GM23248 (cell line): Measurements from ENCODE around the gene GCK. TPM values are rescaled to one million over a fixed set of nuclear protein-coding genes. Genes with fewer than 3 reads are reported as not detected.

Source experiments
- DNase-seq: peaks from one replicate; pipeline ENCODE4 v3.0.0-alpha.2; 2015
- H2AFZ ChIP-seq: fragments of 200-600 bp; sonication (generic); 2 replicates; pipeline ENCODE4 v1.6.1; 2016; ENCODE audit warnings: antibody characterized with exemption
- H3F3A ChIP-seq: fragments of 200-600 bp; sonication (generic); 2 replicates; pipeline ENCODE4 v1.6.1; 2016; ENCODE audit warnings: mild to moderate bottlenecking, antibody characterized with exemption, mixed run types; ENCODE audit not compliant: insufficient read depth
- H3K27ac ChIP-seq: fragments of 200-600 bp; sonication (generic); 2 replicates; pipeline ENCODE4 v1.5.1; 2016; ENCODE audit warnings: mild to moderate bottlenecking
- H3K27me3 ChIP-seq: fragments of 200-600 bp; sonication (generic); replicated peaks from 2 replicates; pipeline ENCODE4 v1.6.1; 2016; ENCODE audit warnings: mild to moderate bottlenecking; ENCODE audit not compliant: insufficient read depth
- H3K36me3 ChIP-seq: fragments of 200-600 bp; sonication (generic); 2 replicates; pipeline ENCODE4 v1.6.1; 2016; ENCODE audit warnings: low read depth, mild to moderate bottlenecking
- H3K4me1 ChIP-seq: fragments of 200-600 bp; sonication (generic); 2 replicates; pipeline ENCODE4 v1.6.1; 2016; ENCODE audit warnings: mild to moderate bottlenecking; ENCODE audit not compliant: insufficient read depth
- H3K4me2 ChIP-seq: fragments of 200-600 bp; sonication (generic); one replicate; pipeline ENCODE4 v1.6.1; 2016; ENCODE audit warnings: mild to moderate bottlenecking; ENCODE audit not compliant: unreplicated experiment
- H3K4me3 ChIP-seq: fragments of 200-600 bp; sonication (generic); 2 replicates; pipeline ENCODE4 v1.5.1; 2016; ENCODE audit warnings: mild to moderate bottlenecking
- H3K79me2 ChIP-seq: fragments of 200-600 bp; sonication (generic); 2 replicates; pipeline ENCODE4 v1.6.1; 2016; ENCODE audit warnings: mild to moderate bottlenecking; ENCODE audit not compliant: insufficient read depth
- H3K9ac ChIP-seq: fragments of 200-600 bp; sonication (generic); 2 replicates; pipeline ENCODE4 v1.6.1; 2016; ENCODE audit warnings: mild to moderate bottlenecking
- H3K9me2 ChIP-seq: fragments of 200-600 bp; sonication (generic); 2 replicates; pipeline ENCODE4 v1.6.1; 2016; ENCODE audit warnings: mixed run types, mild to moderate bottlenecking, moderate library complexity; ENCODE audit not compliant: insufficient read depth
- H3K9me3 ChIP-seq: fragments of 200-600 bp; sonication (generic); one replicate; pipeline ENCODE4 v1.6.1; 2017; ENCODE audit warnings: low read depth
- H4K20me1 ChIP-seq: fragments of 200-600 bp; sonication (generic); 2 replicates; pipeline ENCODE4 v1.6.0; 2016; ENCODE audit not compliant: insufficient read depth
- EZH2 ChIP-seq: fragments of 200-600 bp; sonication (generic); IDR thresholded peaks from 2 replicates; pipeline ENCODE4 v1.6.1; 2018; ENCODE audit warnings: antibody characterized with exemption, mild to moderate bottlenecking; ENCODE audit not compliant: insufficient read depth, poor library complexity, severe bottlenecking
- EZH2phosphoT487 ChIP-seq: fragments of 200-600 bp; sonication (generic); IDR thresholded peaks from 2 replicates; pipeline ENCODE4 v1.6.1; 2018; ENCODE audit warnings: antibody characterized with exemption, moderate library complexity, mild to moderate bottlenecking, low read depth; ENCODE audit not compliant: insufficient read depth
- WGBS, 2 experiments: methylation state at CpG; one replicate each; pipeline ENCODE4 v1.1.6; 2015 to 2017; ENCODE audit warnings: low lambda C conversion rate in 2 of 2, low coverage in 1 of 2; ENCODE audit errors: missing lambda C conversion rate in 2 of 2; 5-methylcytosine and 5-hydroxymethylcytosine counted together
- in situ Hi-C: fragments of 300-500 bp; cut with MboI; formaldehyde crosslinking; loops from 2 replicates; pipeline ENCODE4 v1.15.0; 2020
- polyA plus RNA-seq: library from polyadenylated mRNA; unstranded; fragments of >200 nt; fragmentation: Nextera tagmentation; extraction: Ambion mirVana; gene quantifications from 2 replicates; pipeline ENCODE4 v1.2.1, GENCODE V29; 2016
- total RNA-seq: library from RNA; depleted of rRNA; stranded (reverse); fragments of >200 nt; shearing (Covaris generic); gene quantifications from 2 replicates; pipeline ENCODE4 v1.2.3, GENCODE V29; 2014

The GCK gene
- total and polyA plus RNA-seq, 2 experiments from 2014 or later = 0.11 to 0.23 TPM

DNA sequence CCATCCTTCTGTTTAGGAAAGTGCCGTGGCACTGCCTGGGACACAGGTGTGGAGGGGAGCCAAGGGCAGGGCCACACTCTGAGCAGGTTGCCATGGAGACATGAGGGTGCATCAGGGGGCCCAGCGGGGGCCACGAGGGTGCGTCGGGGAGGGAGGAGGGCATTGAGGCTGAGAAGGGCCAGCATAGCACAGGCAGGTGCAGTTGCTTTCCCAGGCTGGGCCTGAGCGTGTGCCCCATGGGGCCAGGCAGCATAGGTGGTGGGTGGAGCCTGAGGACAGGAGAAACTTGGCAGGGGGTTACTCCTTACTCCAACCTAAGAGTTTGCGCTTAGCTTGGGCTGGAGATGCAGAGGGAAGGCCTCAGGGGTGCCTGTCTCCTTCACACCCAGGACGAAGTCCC is 26.8 kb upstream of the GCK start:
- DNase-seq = no peak
- no peak overlapping the region for H3K4me3 ChIP-seq
- in situ Hi-C loops = no loop called here
- TF ChIP-seq EZH2phosphoT487 = no peak
- no peak for TF ChIP-seq EZH2
- no peak overlapping the region for H3K4me2 ChIP-seq
- H3K9me2 ChIP-seq = no peaks in the 10 kb centered on the region
- WGBS, 2 experiments = 47 to 54% methylated on average over 4 to 8 of the region's 8 CpGs
- H3K9ac ChIP-seq = no peak overlapping the region
- H3F3A ChIP-seq = peaks cover 5% of the 10 kb centered on the region
- H3K36me3 ChIP-seq = peaks cover 12% of the 10 kb centered on the region
- no peaks in the 10 kb centered on the region for H3K9me3 ChIP-seq
- no peaks in the 10 kb centered on the region for H3K27me3 ChIP-seq
- H2AFZ ChIP-seq = no peak overlapping the region
- H3K27ac ChIP-seq = no peak overlapping the region
- no peaks in the 10 kb centered on the region for H4K20me1 ChIP-seq
- no peaks in the 10 kb centered on the region for H3K79me2 ChIP-seq
- H3K4me1 ChIP-seq = no peaks in the 10 kb centered on the region

DNA sequence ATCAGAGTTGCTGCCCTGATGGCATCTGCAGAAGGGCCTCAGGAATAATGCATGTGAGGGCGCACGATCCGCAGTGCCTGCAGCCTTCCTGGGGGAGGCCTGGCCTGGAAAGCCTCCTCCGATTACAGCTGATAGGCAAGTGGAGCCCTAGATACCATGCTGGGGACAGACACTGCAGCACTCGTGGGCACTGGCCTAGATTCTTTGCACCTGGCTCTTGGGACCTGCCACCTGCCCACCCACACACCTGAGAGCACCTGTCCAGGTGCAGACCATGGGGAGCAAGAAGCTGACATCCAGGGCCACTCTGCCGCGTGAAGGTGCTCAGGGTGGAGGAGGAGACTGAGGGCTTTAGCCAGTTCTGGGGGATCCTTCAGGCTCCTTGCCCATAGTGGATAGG is 26.3 kb upstream of the GCK start:
- no peaks in the 10 kb centered on the region for H4K20me1 ChIP-seq
- no peak overlapping the region for H3K4me3 ChIP-seq

DNA sequence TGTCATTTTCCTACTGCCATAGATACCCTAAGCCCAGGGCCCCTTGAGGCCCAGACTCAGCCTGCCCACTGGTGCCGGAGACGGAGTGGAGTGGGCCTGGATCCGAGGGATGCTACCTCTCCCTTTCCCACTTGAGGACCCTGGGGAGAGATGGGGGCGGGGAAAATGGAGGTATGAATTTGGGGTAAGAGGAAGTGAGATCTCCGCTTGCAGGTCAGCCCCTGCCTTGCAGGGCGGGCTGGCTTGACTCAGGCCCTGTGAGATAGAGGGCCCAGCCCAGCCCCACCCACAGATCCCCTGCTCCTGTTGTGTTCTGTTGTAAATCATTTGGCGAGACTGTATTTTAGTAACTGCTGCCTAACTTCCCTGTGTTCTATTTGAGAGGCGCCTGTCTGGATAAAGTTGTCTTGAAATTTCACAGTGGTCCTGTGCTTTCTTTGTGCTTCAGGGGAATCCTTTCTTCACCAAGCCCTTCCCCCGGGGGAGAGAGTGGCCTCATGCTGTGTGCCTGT is 24.7 kb upstream of the GCK start:
- in situ Hi-C loops = no loop called here
- H3K79me2 ChIP-seq = peaks cover 15% of the 10 kb centered on the region
- H3K4me3 ChIP-seq = no peak overlapping the region
- no peaks in the 10 kb centered on the region for H3K9me2 ChIP-seq
- TF ChIP-seq EZH2 (no peak), EZH2phosphoT487 (no peak)
- no peak overlapping the region for H3K27ac ChIP-seq
- peaks cover 32% of the 10 kb centered on the region for H3K36me3 ChIP-seq
- peaks cover 5% of the 10 kb centered on the region for H3F3A ChIP-seq
- no peak overlapping the region for H3K4me2 ChIP-seq
- H2AFZ ChIP-seq = no peak overlapping the region
- H4K20me1 ChIP-seq = no peaks in the 10 kb centered on the region
- no peaks in the 10 kb centered on the region for H3K27me3 ChIP-seq
- no peaks in the 10 kb centered on the region for H3K4me1 ChIP-seq
- WGBS, 2 experiments = 70 to 76% methylated on average over 9 of the region's 9 CpGs
- no peaks in the 10 kb centered on the region for H3K9me3 ChIP-seq
- no peak for DNase-seq
- H3K9ac ChIP-seq = no peak overlapping the region

More for the DNA sequence above, 26.3 kb upstream of the GCK start:
- Histone ChIP-seq H3K9me3 (no peaks in the 10 kb centered on the region), H3K4me1 (no peaks in the 10 kb centered on the region), H3K79me2 (0 out of 2 replicates have a peak, but pooled peaks cover 3% of the 10 kb centered on the region), H2AFZ (no peak overlapping the region), H3K27me3 (no peaks in the 10 kb centered on the region), H3K27ac (no peak overlapping the region), H3K4me2 (no peak overlapping the region), H3K9ac (no peak overlapping the region), H3F3A (peaks cover 5% of the 10 kb centered on the region), H3K9me2 (no peaks in the 10 kb centered on the region), H3K36me3 (peaks cover 17% of the 10 kb centered on the region)
- WGBS, 2 experiments = 96 to 99% methylated on average over 6 to 7 of the region's 7 CpGs
- no peak for DNase-seq
- in situ Hi-C loops = no loop called here
- no peak for TF ChIP-seq EZH2
- no peak for TF ChIP-seq EZH2phosphoT487

DNA sequence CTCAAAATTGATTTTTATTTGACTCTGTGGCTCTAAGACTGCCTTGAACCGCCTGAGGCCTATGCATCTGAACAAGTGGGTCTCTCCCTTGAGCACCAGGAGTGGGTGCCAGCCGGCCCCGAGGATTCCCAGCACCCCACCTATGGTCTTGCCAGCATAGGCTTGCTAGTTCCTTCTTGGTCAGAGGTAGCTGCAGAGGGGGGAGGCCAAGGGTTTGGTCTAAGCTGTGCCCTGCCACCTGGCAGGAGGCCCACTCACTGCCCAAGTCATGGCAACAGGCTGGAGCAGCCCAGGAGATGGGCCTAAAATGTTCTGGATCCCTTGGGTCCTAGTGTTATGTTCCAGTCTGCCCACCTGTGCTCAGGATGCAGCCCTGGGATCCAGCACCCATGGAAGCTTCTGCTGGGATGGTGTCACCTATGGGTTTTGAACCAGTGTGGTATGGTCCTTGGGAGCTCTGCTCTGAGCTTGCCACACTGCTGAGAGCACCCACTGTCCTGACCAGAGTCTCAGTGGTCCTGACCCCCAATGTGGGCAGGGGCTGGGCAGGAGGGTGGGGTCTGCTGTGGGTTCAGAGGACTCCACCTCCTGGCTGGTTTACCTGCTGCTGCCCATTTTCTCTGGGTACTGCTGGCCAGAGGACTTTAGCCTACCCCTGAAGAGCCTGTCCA is 24.1 kb upstream of the GCK start:
- Histone ChIP-seq H3K9me3 (no peaks in the 10 kb centered on the region), H3K4me1 (no peaks in the 10 kb centered on the region), H3K79me2 (peaks cover 20% of the 10 kb centered on the region), H3K27me3 (no peaks in the 10 kb centered on the region), H3F3A (peaks cover 5% of the 10 kb centered on the region), H2AFZ (no peak overlapping the region), H3K4me2 (no peak overlapping the region), H3K9me2 (no peaks in the 10 kb centered on the region), H3K4me3 (no peak overlapping the region), H4K20me1 (no peaks in the 10 kb centered on the region), H3K9ac (no peak overlapping the region), H3K27ac (no peak overlapping the region), H3K36me3 (peaks cover 38% of the 10 kb centered on the region)
- no peak for DNase-seq
- in situ Hi-C loops = no loop called here
- TF ChIP-seq EZH2 (no peak), EZH2phosphoT487 (no peak)
- WGBS, 2 experiments = 54 to 69% methylated on average over 3 of the region's 3 CpGs
